GM12892 (cell line): ENCODE measurements around the gene EXOC6B.

Experiments used
- DNase-seq: peaks from one replicate; pipeline ENCODE4 v3.0.0; 2011; ENCODE audit not compliant: insufficient read length
- FAIRE-seq: peaks from 2 replicates; lab custom pipeline; 2011; peaks lifted over from hg19 to GRCh38; lab: Jason Lieb, UNC
- POLR2A ChIP-seq: IDR thresholded peaks from 2 replicates; pipeline ENCODE4 v1.6.1; 2011; ENCODE audit warnings: low read depth, low read length, control low read depth
- POLR2AphosphoS5 ChIP-seq: IDR thresholded peaks from 2 replicates; pipeline ENCODE4 v1.6.1; 2011; ENCODE audit warnings: low read depth, low read length, control low read depth
- TAF1 ChIP-seq: IDR thresholded peaks from 2 replicates; pipeline ENCODE4 v1.6.1; 2011; ENCODE audit warnings: low read depth, mild to moderate bottlenecking, control low read depth, low read length, borderline replicate concordance

Gene EXOC6B

DNA sequence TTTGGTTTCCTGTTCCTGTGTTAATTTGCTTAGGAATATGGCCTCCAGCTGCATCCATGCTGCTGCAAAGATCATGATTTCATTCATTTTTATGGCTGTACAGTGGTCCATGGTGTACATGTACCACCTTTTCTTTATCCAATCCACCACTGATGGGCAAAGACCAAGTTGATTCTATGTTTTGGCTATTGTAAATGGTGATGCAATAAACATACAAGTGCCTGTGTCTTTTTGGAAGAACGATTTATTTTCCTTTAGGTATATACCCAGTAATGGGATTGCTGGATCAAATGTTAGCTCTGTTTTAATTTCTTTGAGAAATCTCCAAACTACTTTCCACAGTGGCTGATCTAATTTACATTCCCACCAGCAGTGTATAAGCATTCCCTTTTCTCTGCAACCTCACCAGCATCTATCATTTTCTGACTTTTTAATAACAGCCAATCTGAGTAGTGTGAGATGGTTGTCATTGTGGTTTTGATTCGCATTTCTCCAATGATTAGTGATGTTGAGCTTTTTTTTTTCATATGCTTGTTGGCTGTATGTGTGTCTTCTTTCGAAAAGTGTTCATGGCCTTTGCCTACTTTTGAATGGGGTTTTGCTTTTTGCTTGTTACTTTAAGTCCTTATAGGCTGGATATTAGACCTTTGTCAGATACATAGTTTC, 19.4 kb downstream of the EXOC6B start:
- no peak for TF ChIP-seq POLR2AphosphoS5
- TF ChIP-seq TAF1, result no peak
- no peak for TF ChIP-seq POLR2A
- FAIRE-seq (no peak), DNase-seq (no peak)

DNA sequence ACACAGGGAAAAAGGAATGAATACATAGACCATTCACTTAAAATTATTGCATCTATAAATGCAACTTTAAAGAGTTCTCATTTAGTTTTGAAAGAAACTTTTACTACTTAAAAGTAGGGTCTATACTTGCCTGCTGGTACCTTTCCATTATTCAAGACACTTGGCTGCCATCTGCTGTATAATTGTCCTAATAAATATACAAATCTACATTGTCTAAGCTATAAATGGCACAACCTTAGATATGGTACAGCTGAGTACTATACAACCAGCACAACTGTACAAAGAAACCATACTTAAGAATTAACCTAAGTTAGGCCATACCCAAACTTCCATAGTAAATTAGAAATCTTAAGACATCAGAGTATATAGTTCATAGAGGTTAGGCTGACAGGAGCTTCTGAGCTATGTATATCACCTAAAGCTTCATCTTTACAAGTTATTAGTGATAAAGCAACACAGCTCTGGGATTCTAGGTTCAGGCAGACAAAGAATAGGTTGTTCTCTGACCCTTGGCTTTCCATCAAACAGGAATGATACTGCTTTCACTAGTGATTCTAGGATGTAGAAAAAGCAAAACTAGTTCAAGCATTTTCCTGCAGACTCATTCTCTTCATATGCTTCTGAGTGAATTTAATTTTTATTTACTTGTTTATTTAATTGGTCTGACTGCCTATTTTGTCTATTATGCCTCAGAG, 22.1 kb downstream of the EXOC6B start:
- no peak for FAIRE-seq

GRCh38 chr2:72803151-72803550, 22.7 kb downstream of the EXOC6B start:
- DNase-seq (no peak), FAIRE-seq (no peak)
- TF ChIP-seq POLR2A, result no peak
- TF ChIP-seq POLR2AphosphoS5, result no peak
- no peak for TF ChIP-seq TAF1

More for the DNA sequence above, 22.1 kb downstream of the EXOC6B start:
- DNase-seq, result no peak
- TF ChIP-seq POLR2AphosphoS5 (no peak), TAF1 (no peak), POLR2A (no peak)

DNA sequence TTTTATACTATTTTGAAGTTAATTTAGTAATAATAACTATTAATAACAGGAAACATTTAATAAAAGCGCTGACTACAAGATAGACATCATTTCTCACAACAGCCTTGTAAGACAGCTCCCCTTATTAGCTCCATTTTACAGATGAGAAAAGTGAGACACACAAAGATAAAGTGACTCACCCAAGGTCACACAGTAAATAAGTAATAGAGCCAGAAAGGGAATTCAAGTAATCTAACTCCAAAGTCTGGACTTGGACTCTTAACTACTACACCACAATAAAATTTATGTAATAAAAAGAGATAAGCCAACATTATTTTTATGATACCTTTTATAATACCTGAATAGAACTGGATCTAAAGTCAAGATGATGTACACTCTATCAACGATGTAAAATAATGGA, 25.3 kb downstream of the EXOC6B start:
- DNase-seq (no peak), FAIRE-seq (no peak)
- TF ChIP-seq POLR2AphosphoS5, result no peak
- TF ChIP-seq POLR2A, result no peak
- TF ChIP-seq TAF1, result no peak

DNA sequence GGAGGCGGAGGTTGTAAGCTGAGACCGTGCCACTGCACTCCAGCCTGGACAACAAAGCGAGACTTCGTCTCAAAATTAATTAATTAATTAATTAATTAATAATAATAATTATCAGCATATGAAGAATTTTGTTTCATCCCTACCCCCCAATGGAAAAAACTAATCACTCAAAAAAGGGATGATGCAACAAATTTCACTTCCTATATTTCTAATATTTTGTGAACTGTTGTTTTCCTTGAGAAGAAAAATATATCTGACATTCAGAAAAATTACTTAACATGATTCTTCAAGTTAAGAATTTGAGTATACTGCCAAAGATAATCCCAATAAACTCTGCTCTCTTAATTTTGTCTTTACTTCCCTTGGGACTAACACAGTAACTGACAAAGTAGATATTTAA, 28.1 kb downstream of the EXOC6B start:
- DNase-seq (no peak), FAIRE-seq (no peak)
- no peak for TF ChIP-seq POLR2A
- TF ChIP-seq POLR2AphosphoS5, result no peak
- TF ChIP-seq TAF1, result no peak

DNA sequence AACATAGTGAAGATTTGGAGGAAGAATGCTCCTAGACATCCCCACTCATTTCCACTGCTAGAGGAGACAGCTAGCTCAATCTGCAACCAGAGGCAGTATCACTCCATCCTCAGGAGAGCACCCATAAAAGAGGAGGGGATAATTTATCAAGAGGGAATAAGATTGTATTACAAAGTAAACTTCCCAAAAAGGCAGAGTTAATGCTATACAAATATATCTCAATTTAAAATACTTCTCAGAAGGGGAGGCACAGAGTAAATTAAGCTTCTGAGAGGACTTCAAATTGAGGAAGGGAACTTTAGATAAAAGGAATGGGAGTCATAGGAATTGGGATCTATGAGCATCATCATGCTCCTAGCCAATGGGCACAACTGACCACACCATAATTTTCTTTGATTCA, 29.1 kb downstream of the EXOC6B start:
- no peak for FAIRE-seq
- no peak for TF ChIP-seq TAF1
- no peak for TF ChIP-seq POLR2A
- no peak for TF ChIP-seq POLR2AphosphoS5

DNA sequence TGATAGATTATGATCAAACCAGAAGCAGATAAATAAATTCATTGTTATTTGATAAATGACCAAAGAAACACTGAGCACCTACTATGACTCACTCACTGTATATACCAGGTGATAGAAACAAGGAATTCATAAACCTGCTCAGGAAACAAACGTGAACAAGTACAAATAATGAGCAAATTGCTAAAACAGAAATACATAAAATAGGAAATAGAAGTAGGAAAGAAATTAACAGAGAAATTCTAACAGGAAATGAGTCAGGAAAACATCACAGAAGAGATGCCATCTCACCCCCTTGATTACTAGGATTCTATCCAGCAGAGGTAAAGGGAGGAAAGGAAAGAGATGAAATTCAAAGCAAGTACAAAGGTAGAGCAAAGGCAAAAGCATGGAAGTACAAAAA, 31.3 kb downstream of the EXOC6B start:
- TF ChIP-seq POLR2A (no peak), TAF1 (no peak), POLR2AphosphoS5 (no peak)
- no peak for FAIRE-seq
- DNase-seq, result no peak

More for the DNA sequence above, 29.1 kb downstream of the EXOC6B start:
- DNase-seq, result no peak

GRCh38 chr2:72793798-72794440, 31.9 kb downstream of the EXOC6B start:
- no peak for DNase-seq
- FAIRE-seq, result no peak
- TF ChIP-seq TAF1, result no peak
- TF ChIP-seq POLR2AphosphoS5, result no peak
- TF ChIP-seq POLR2A, result no peak

DNA sequence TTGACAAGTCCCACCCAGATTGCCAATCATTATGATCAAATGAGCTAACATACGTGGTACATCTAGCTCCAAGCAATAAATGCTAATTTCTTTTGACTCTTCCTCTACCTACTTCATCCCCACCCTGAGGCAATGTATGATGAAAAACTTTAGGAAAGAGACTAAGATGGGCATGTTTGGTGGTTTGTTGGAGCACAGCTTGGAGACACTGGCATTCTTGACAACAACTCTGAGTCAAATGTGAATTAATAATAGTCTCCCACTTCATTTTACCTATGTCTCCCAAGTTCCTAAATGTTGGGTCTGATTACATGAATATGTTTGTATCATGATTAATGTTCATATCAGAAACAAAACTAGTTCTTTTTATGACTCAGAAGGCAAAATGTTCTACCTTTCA, 36.6 kb downstream of the EXOC6B start:
- FAIRE-seq (peak; percentile 9), DNase-seq (no peak)
- TF ChIP-seq TAF1, result no peak
- TF ChIP-seq POLR2A, result no peak
- no peak for TF ChIP-seq POLR2AphosphoS5

GRCh38 chr2:72788756-72789155, 37.1 kb downstream of the EXOC6B start:
- DNase-seq, result no peak
- FAIRE-seq, result no peak

DNA sequence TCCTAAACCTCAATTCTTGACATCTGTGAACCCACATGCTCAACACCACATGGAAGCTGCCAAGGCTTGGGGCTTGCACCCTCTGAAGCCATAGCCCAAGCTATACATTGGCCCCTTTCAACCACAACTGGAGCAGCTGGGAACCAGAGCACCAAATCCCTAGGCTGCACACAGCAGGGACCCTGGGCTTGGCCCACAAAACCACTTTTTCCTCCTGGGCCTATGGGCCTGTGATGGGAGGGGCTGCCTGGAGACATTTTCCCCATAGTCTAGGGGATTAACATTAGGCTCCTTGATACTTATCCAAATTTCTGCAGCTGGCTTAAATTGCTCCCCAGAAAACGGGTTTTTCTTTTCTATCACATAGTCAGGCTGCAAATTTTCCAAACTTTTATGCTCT, 40.3 kb downstream of the EXOC6B start:
- FAIRE-seq (no peak), DNase-seq (no peak)
- no peak for TF ChIP-seq TAF1
- TF ChIP-seq POLR2AphosphoS5, result no peak
- no peak for TF ChIP-seq POLR2A

More at GRCh38 chr2:72788756-72789155, 37.1 kb downstream of the EXOC6B start:
- TF ChIP-seq TAF1 (no peak), POLR2AphosphoS5 (no peak), POLR2A (no peak)

DNA sequence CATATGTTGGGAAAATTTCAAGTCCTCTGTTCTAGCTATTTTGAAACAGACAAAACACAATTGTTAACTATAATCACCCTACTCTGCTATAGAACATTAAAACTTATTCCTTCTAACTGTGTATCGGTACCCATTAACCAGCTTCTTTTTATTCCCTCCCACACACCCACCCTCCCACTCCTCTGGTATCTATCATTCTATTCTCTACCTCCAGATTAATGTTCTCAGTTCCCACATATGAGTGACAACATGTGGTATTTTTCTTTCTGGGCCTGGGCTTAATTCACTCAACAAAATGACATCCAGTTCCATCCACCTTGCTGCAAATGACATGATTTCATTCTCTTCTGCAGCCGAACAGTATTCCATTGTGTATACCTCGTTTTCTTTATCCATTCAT, 43.3 kb downstream of the EXOC6B start:
- FAIRE-seq (no peak), DNase-seq (no peak)
- TF ChIP-seq TAF1 (no peak), POLR2A (no peak), POLR2AphosphoS5 (no peak)
